HG03095 (cell line): Measurements from ENCODE around the gene HMGN5.

Source experiments
- ATAC-seq: cut with Tn5 transposase; IDR thresholded peaks from one replicate; pipeline ENCODE4 v1.9.1; 2021; ENCODE audit warnings: moderate library complexity; ENCODE audit not compliant: unreplicated experiment

The HMGN5 gene

DNA sequence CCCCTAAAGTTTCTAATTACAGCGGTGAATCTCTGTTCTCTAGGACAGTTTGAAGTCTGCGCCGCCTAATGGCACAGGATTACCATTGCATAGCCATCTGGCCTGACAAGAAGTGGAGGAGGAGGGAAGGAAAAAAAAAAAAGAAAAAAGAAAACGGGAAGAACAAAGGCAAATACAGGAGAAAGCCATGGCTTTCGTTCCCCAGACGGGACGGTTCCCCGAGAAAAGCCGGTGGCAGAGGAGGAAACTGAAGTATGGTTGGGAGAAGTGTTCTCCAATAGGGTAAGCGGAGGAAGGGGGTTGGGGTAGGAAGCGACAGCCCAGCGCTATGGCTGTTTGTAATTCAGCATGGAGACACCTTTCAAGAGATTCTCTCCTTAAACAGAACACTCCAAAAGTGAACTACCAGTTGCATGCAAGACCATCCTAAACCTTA lies 80.8 kb downstream of the HMGN5 start:
- peak; percentile 58 for ATAC-seq

DNA sequence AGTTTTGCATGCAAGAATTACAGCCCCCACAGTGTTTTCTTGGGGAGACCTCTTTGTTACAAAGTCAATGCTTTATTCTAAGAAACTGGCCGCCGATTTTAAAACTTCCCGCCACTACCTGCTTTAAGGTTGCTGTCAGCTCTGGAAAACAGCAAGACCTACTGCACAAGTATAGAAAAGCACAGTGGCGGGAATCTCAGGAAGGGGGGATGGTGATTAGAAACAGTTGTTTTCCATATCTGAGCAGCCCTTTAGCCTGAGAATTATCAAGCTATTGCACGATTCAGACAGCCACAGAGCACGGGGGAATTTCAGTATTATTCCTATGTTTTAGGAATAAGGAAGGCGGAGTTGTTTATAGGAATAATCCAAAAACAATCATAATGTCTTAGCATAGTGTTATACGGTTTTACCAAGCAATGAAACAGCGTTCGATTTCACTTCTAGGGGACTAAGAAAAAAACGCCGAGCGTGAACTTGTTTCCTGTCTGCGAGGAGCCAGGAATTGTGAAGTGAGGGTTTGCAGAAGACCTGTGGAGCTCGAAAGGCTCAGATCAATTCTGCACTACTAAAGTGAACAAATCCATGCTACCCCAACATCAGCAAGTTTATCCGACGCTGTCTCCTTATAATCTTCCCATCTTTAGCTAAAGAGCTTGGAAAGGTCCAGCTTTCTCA lies 81.3 kb downstream of the HMGN5 start:
- ATAC-seq: peak; percentile 30

DNA sequence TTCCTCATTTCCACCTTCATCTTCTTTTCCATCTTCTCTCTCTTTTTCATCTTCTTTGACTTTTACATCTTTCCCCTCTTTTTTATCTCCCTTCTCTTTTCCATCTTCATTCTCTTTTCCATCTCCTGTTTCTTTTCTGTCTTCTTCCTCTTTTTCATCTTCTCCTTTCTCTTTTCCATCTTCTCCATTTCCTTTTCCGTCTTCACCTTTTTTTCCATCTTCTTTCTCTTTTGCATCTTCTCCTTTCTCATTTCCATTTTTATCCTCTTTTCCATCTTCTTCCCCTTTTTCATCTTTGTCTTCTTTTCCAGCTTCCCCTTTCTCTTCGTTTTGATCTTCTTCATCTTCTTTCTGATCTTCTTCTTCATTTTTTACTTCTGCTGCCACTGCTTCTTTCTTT lies 87.0 kb downstream of the HMGN5 start:
- no peak for ATAC-seq

DNA sequence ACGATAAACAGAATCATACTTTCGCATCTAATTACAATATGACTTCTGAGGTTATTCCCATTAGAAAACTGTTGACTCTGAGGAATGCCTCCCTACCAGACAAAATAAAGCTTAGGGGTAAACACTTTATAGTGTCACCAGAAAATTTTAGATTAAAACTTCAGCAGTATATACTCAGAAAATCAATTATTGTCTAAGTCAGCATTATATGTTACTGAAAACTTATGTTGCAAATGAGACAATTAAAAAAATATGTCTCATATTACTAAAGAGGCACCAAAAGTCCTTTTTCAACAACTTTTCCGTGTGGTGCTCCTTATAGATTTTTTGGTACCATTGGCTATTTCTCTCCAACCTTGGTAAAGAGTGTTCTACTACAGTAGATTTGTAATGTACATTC lies 91.4 kb downstream of the HMGN5 start:
- no peak for ATAC-seq

DNA sequence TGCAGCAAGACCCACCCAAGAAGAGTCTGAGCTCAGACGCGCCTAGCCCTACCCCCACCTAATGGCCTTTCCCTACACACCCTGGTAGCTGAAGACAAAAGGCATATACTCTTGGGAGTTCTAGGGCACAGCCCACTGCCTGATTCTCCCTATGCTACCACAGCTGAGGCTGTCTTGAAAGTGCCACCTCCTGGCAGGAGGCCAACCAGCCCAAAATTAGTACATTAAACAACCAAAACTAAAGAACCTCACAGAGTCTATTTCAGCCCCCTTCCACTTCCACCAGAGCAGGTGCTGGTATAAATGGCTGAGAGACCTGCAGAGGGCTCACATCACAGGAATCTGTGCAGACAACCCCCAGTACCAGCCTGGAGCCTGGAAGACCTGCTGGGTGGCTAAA lies 119.1 kb downstream of the HMGN5 start:
- ATAC-seq: no peak
